ENCODE results near the gene PAFAH2. TPM values are rescaled to one million over a fixed set of nuclear protein-coding genes. Genes with fewer than 3 reads are reported as not detected.

The PAFAH2 gene
- total RNA-seq, 1 experiment from 2014 or later = 6.7 TPM

- Histone ChIP-seq H3K4me3 (ENCODE audit: low read depth, low read length, poor library complexity, severe bottlenecking) (no peak overlapping the region), H3K27ac (ENCODE audit: low read depth, low read length, poor library complexity, severe bottlenecking) (no peak overlapping the region), H3K9me3 (ENCODE audit: low read depth, low read length, poor library complexity, severe bottlenecking) (no peaks in the 10 kb centered on the region), H3K4me1 (ENCODE audit: insufficient read depth, low read length, poor library complexity, severe bottlenecking) (no peaks in the 10 kb centered on the region), H3K27me3 (replicated peaks; ENCODE audit: insufficient read depth, low read depth, low read length, poor library complexity) (no peaks in the 10 kb centered on the region), H3K36me3 (ENCODE audit: insufficient read depth, low read length, poor library complexity, severe bottlenecking) (no peaks in the 10 kb centered on the region)
- ChIA-PET CTCF (no interaction called here), POLR2A (ENCODE audit: low non-redundant PET) (no interaction called here)
- no TSS peak for BruUV-seq (replicated peaks)
- no peak for DNase-seq (ENCODE audit: low spot score)
- no peak for TF ChIP-seq EZH2 (IDR thresholded peaks at IDR 0.05; ENCODE audit: borderline replicate concordance, low read depth, low read length, poor library complexity, severe bottlenecking)
- TF ChIP-seq, protein P1, sequence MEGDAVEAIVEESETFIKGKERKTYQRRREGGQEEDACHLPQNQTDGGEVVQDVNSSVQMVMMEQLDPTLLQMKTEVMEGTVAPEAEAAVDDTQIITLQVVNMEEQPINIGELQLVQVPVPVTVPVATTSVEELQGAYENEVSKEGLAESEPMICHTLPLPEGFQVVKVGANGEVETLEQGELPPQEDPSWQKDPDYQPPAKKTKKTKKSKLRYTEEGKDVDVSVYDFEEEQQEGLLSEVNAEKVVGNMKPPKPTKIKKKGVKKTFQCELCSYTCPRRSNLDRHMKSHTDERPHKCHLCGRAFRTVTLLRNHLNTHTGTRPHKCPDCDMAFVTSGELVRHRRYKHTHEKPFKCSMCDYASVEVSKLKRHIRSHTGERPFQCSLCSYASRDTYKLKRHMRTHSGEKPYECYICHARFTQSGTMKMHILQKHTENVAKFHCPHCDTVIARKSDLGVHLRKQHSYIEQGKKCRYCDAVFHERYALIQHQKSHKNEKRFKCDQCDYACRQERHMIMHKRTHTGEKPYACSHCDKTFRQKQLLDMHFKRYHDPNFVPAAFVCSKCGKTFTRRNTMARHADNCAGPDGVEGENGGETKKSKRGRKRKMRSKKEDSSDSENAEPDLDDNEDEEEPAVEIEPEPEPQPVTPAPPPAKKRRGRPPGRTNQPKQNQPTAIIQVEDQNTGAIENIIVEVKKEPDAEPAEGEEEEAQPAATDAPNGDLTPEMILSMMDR (conservative IDR thresholded peaks at IDR 0.05; ENCODE audit: low read depth, low read length) = no peak
- intact Hi-C loops (cut with micrococcal nuclease; ENCODE audit: unreplicated experiment) = no loop called here
Measured at GRCh38 chr1:25929016-25929415, 68.8 kb downstream of the PAFAH2 start.

DNA sequence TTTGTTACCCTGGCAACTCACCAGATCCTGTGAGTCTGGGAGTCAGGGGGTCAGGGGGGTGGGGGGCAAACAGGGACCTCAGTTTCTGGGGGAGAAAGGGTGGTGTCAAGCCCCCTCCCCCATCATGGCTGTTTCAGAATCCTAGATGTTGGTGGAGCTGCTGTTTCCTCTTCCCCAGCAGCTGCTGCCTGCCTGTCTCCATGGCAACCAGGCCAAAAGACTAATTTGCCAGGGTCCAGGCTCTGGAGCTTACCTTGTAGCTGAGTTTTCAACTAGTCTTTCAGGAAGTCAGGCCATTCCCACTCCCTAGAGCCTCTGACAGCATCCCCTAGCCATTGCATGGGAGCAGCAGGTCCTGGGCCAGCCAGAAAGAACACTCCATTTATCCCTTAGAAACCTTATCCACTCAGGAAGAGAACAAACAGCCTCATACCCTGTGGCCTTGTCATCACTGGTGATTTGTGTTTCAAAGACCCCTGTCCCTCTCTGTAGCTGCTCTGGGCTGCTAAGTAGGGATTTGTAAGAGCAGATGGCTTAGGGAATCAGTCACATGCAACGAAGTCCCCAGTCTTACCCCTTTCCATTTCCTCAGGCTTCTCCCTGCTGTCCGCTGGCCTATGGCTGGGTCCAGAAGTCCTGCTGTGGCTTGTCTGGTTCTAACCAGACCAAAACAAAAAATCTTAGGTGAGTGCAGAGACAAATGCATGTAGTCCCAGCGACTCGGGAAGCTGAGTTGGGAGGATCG lies 70.2 kb downstream of the PAFAH2 start:
- intact Hi-C loops (cut with micrococcal nuclease; ENCODE audit: unreplicated experiment) = no loop called here
- H3K27me3 ChIP-seq (replicated peaks; ENCODE audit: insufficient read depth, low read depth, low read length, poor library complexity) = no peaks in the 10 kb centered on the region
- BruUV-seq (replicated peaks) = no TSS peak
- H3K4me1 ChIP-seq (ENCODE audit: insufficient read depth, low read length, poor library complexity, severe bottlenecking) = no peaks in the 10 kb centered on the region
- H3K4me3 ChIP-seq (ENCODE audit: low read depth, low read length, poor library complexity, severe bottlenecking) = no peak overlapping the region
- TF ChIP-seq, protein P1 (conservative IDR thresholded peaks at IDR 0.05; ENCODE audit: low read depth, low read length) = no peak
- TF ChIP-seq EZH2 (IDR thresholded peaks at IDR 0.05; ENCODE audit: borderline replicate concordance, low read depth, low read length, poor library complexity, severe bottlenecking) = no peak
- ChIA-PET CTCF (no interaction called here), POLR2A (ENCODE audit: low non-redundant PET) (no interaction called here)
- no peaks in the 10 kb centered on the region for H3K36me3 ChIP-seq (ENCODE audit: insufficient read depth, low read length, poor library complexity, severe bottlenecking)
- no peaks in the 10 kb centered on the region for H3K9me3 ChIP-seq (ENCODE audit: low read depth, low read length, poor library complexity, severe bottlenecking)
- no peak overlapping the region for H3K27ac ChIP-seq (ENCODE audit: low read depth, low read length, poor library complexity, severe bottlenecking)
- no peak for DNase-seq (ENCODE audit: low spot score)

GRCh38 chr1:25926731-25927496 lies 70.9 kb downstream of the PAFAH2 start:
- ChIA-PET CTCF (no interaction called here), POLR2A (ENCODE audit: low non-redundant PET) (no interaction called here)
- Histone ChIP-seq H3K9me3 (ENCODE audit: low read depth, low read length, poor library complexity, severe bottlenecking) (no peaks in the 10 kb centered on the region), H3K27me3 (replicated peaks; ENCODE audit: insufficient read depth, low read depth, low read length, poor library complexity) (no peaks in the 10 kb centered on the region), H3K27ac (ENCODE audit: low read depth, low read length, poor library complexity, severe bottlenecking) (no peak overlapping the region), H3K4me3 (ENCODE audit: low read depth, low read length, poor library complexity, severe bottlenecking) (no peak overlapping the region), H3K36me3 (ENCODE audit: insufficient read depth, low read length, poor library complexity, severe bottlenecking) (no peaks in the 10 kb centered on the region), H3K4me1 (ENCODE audit: insufficient read depth, low read length, poor library complexity, severe bottlenecking) (peaks cover 4% of the 10 kb centered on the region)
- no peak for DNase-seq (ENCODE audit: low spot score)
- intact Hi-C loops (cut with micrococcal nuclease; ENCODE audit: unreplicated experiment) = no loop called here
- TF ChIP-seq, protein P1 (conservative IDR thresholded peaks at IDR 0.05; ENCODE audit: low read depth, low read length) = no peak
- no peak for TF ChIP-seq EZH2 (IDR thresholded peaks at IDR 0.05; ENCODE audit: borderline replicate concordance, low read depth, low read length, poor library complexity, severe bottlenecking)
- no TSS peak for BruUV-seq (replicated peaks)

All from A673 (cell line).